ENCODE measurements around the gene CHD6. TPM values are rescaled to one million over a fixed set of nuclear protein-coding genes. Genes with fewer than 3 reads are reported as not detected.

Gene CHD6
- total and polyA plus RNA-seq, 4 donors: 3.3 to 23.4 (median 18.2) TPM

GRCh38 chr20:41627611-41628244, 9.6 kb upstream of the CHD6 start:
- WGBS: 88% methylated on average over 5 of the region's 5 CpGs
- TF ChIP-seq FOXA2 (IDR thresholded peaks at IDR 0.05): no peak
- TF ChIP-seq TAF1 (conservative IDR thresholded peaks at IDR 0.05): no peak
- no peak for TF ChIP-seq YY1 (IDR thresholded peaks at IDR 0.05)
- TF ChIP-seq, protein P1, sequence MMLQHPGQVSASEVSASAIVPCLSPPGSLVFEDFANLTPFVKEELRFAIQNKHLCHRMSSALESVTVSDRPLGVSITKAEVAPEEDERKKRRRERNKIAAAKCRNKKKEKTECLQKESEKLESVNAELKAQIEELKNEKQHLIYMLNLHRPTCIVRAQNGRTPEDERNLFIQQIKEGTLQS (IDR thresholded peaks at IDR 0.05): no peak
- TF ChIP-seq, protein P2, sequence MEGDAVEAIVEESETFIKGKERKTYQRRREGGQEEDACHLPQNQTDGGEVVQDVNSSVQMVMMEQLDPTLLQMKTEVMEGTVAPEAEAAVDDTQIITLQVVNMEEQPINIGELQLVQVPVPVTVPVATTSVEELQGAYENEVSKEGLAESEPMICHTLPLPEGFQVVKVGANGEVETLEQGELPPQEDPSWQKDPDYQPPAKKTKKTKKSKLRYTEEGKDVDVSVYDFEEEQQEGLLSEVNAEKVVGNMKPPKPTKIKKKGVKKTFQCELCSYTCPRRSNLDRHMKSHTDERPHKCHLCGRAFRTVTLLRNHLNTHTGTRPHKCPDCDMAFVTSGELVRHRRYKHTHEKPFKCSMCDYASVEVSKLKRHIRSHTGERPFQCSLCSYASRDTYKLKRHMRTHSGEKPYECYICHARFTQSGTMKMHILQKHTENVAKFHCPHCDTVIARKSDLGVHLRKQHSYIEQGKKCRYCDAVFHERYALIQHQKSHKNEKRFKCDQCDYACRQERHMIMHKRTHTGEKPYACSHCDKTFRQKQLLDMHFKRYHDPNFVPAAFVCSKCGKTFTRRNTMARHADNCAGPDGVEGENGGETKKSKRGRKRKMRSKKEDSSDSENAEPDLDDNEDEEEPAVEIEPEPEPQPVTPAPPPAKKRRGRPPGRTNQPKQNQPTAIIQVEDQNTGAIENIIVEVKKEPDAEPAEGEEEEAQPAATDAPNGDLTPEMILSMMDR (IDR thresholded peaks at IDR 0.05; ENCODE audit: low read depth, low read length, missing input control): no peak
- no peak for TF ChIP-seq HNF4A (conservative IDR thresholded peaks at IDR 0.05)
- no peak for TF ChIP-seq JUND (IDR thresholded peaks at IDR 0.05)
- TF ChIP-seq HNF4G (IDR thresholded peaks at IDR 0.05): no peak
- no peak for TF ChIP-seq GABPA (IDR thresholded peaks at IDR 0.05 in 1 of 2, conservative IDR thresholded peaks at IDR 0.05 in 1 of 2)
- TF ChIP-seq RAD21 (IDR thresholded peaks at IDR 0.05): no peak
- TF ChIP-seq NR2F2 (IDR thresholded peaks at IDR 0.05): no peak
- TF ChIP-seq REST (IDR thresholded peaks at IDR 0.05): no peak
- DNase-seq (ENCODE audit: low spot score): no peak

DNA sequence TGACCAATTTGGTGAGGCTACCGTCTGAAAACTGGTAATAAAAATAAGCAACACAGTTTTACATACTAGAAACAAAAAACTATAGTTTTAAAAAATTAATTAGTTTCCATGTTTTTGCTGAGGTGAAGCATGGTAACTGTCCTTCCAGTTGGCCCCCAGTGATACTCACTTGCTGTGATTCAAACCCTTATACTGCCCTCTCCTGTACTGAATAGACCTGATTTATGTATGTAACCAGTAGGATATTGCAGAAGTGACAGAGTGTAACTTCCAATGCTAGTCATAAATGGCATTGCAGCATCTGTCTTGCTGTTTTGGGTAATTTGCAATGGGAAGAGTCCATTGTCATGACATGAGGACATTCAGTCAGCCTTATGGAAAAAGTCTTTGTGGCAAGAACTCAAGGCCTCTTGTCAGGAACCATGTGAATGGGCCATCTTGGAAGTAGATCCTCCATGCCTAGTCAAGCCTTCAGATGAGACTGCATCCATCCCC, 8.9 kb upstream of the CHD6 start:
- no peak overlapping the region for H3K9ac ChIP-seq (ENCODE audit: low read depth in 1 of 2, low read length in 2 of 2)
- H3K9me3 ChIP-seq (ENCODE audit: control insufficient read depth in 4 of 4, low read length in 3 of 4): no peaks in the 10 kb centered on the region
- H3K27me3 ChIP-seq (ENCODE audit: control insufficient read depth in 4 of 4, insufficient read depth in 4 of 4, low read length in 3 of 4): no peaks in the 10 kb centered on the region
- no peaks in the 10 kb centered on the region for H3K4me1 ChIP-seq (ENCODE audit: control insufficient read depth in 4 of 4, insufficient read depth in 4 of 4, low read length in 3 of 4)
- no peak for TF ChIP-seq JUND (IDR thresholded peaks at IDR 0.05)
- TF ChIP-seq TAF1 (conservative IDR thresholded peaks at IDR 0.05): no peak
- peak; percentile 52 to 63 for TF ChIP-seq RAD21 (IDR thresholded peaks at IDR 0.05)
- no peak overlapping the region for H3K27ac ChIP-seq (ENCODE audit: low read depth in 1 of 2, low read length in 2 of 2)
- no peaks in the 10 kb centered on the region for H3K36me3 ChIP-seq (ENCODE audit: control insufficient read depth in 4 of 4, insufficient read depth in 3 of 4, low read depth in 1 of 4, low read length in 3 of 4)
- no peak for DNase-seq (ENCODE audit: low spot score)
- WGBS: 92% methylated on average over 1 of the region's 1 CpG
- H3K4me3 ChIP-seq (ENCODE audit: low read depth in 1 of 3, low read length in 3 of 3): no peak overlapping the region

More at GRCh38 chr20:41627611-41628244, 9.6 kb upstream of the CHD6 start:
- Histone ChIP-seq H3K9me3 (ENCODE audit: control insufficient read depth in 4 of 4, low read length in 3 of 4) (no peaks in the 10 kb centered on the region), H3K4me3 (ENCODE audit: low read depth in 1 of 3, low read length in 3 of 3) (no peak overlapping the region), H3K9ac (ENCODE audit: low read depth in 1 of 2, low read length in 2 of 2) (no peak overlapping the region), H3K27me3 (ENCODE audit: control insufficient read depth in 4 of 4, insufficient read depth in 4 of 4, low read length in 3 of 4) (no peaks in the 10 kb centered on the region), H3K36me3 (ENCODE audit: control insufficient read depth in 4 of 4, insufficient read depth in 3 of 4, low read depth in 1 of 4, low read length in 3 of 4) (no peaks in the 10 kb centered on the region), H3K27ac (ENCODE audit: low read depth in 1 of 2, low read length in 2 of 2) (no peak overlapping the region), H3K4me1 (ENCODE audit: control insufficient read depth in 4 of 4, insufficient read depth in 4 of 4, low read length in 3 of 4) (no peaks in the 10 kb centered on the region)

Data from liver (tissue), 9 donors.